Ovary (tissue), 9 donors: ENCODE results near the gene TMEM260. TPM values are rescaled to one million over a fixed set of nuclear protein-coding genes. Genes with fewer than 3 reads are reported as not detected.
"Not testable (repeated sequence)": the region's sequence is repeated elsewhere in the genome, so short reads cannot be mapped to it uniquely, and the experiment has no call there.

Experiments
- DNase-seq, 5 donors: peaks; one replicate each; pipeline ENCODE4 v3.0.0-alpha.2; 2019 to 2020
- H3K27ac ChIP-seq, 2 donors: fragments of 200-600 bp; one replicate each; pipeline versions ENCODE4 v1.5.1 to v1.8.0; 2019 to 2022
- H3K27me3 ChIP-seq: fragments of 200-600 bp; one replicate; pipeline ENCODE4 v1.8.0; 2022
- H3K36me3 ChIP-seq: fragments of 200-600 bp; sonication (generic); one replicate; pipeline ENCODE4 v1.5.1; 2019
- H3K4me1 ChIP-seq: one replicate; pipeline ENCODE4 v1.8.1; 2013; ENCODE audit warnings: mild to moderate bottlenecking, moderate library complexity; ENCODE audit not compliant: insufficient read depth
- H3K4me3 ChIP-seq: fragments of 200-600 bp; sonication (generic); one replicate; pipeline ENCODE4 v1.5.1; 2017
- H3K9me3 ChIP-seq, 2 donors: fragments of 200-600 bp in 1 of 2; sonication (generic) in 1 of 2; one replicate each; pipeline versions ENCODE4 v1.5.1 to v1.8.1; 2013 to 2019; ENCODE audit warnings: mild to moderate bottlenecking in 1 of 2, moderate library complexity in 1 of 2
- EP300 ChIP-seq: sonication (generic); formaldehyde crosslinking; IDR thresholded peaks from one replicate; pipeline ENCODE4 v1.6.1; 2017; ENCODE audit warnings: antibody characterized with exemption
- POLR2A ChIP-seq: fragments of 450-650 bp; IDR thresholded peaks from one replicate; pipeline ENCODE4 v1.6.1; 2017; ENCODE audit warnings: antibody characterized with exemption, mild to moderate bottlenecking, moderate library complexity
- WGBS, 3 donors: extraction: QIAGEN DNeasy Blood & Tissue Kit in 1 of 3; methylation state at CpG; one replicate each; pipeline versions ENCODE4 v1.1.5 to v1.1.7; 2013 to 2017; 5-methylcytosine and 5-hydroxymethylcytosine counted together
- intact Hi-C, 4 donors: fragments of 100-400 bp; cut with DNase I; formaldehyde crosslinking; loops; one replicate each; pipeline versions ENCODE4 v1.11.0 to v1.15.1; 2022 to 2023
- polyA plus RNA-seq, 2 donors: library from polyadenylated mRNA; stranded (reverse); fragments of 200-250 nt in 1 of 2; fragments of 350-450 nt in 1 of 2; fragmentation: Illumina TruSeq in 1 of 2; extraction: RNeasy Lipid Tissue Mini Kit (QIAGEN cat#74804) in 1 of 2; gene quantifications; one replicate each; pipeline ENCODE4 v1.2.3, GENCODE V29; 2013 to 2014
- total RNA-seq, 7 donors: library from RNA; depleted of rRNA in 2 of 7; stranded (reverse); fragments of >200 nt in 2 of 7; fragmentation: NEBNext Ultra II Directional in 3 of 7; extraction: Animal tissue kit (Norgen Biotek cat#: 25700) in 3 of 7; gene quantifications; one replicate each; pipeline versions ENCODE4 v1.1.0 to v1.2.4, GENCODE V29; 2016 to 2023
- TF ChIP-seq, protein P1 (sequence below), 3 donors: fragments of 450-650 bp in 2 of 3; fragments of 200-600 bp in 1 of 3; IDR thresholded peaks; one replicate each; pipeline versions ENCODE4 v1.5.1 to v1.8.0; 2016 to 2022; ENCODE audit warnings: antibody characterized with exemption in 3 of 3, mild to moderate bottlenecking in 1 of 3
- donor health status: DM: no; HTN: no; CAD: no; lungs with moderate emphysema.
- donor health status: DM: no; HTN: no; CAD: no.
- donor health status: Bipolar disorder and iron deficiency.
- donor health status: DM: yes; HTN: yes; CAD: no.
- donor health status: DM: no; HTN: no; CAD: no.
- donor health status: DM: yes; HTN: yes; CAD: no.

The TMEM260 gene
- total and polyA plus RNA-seq, 9 donors, result 12.8 to 28.1 (median 21.5) TPM

DNA sequence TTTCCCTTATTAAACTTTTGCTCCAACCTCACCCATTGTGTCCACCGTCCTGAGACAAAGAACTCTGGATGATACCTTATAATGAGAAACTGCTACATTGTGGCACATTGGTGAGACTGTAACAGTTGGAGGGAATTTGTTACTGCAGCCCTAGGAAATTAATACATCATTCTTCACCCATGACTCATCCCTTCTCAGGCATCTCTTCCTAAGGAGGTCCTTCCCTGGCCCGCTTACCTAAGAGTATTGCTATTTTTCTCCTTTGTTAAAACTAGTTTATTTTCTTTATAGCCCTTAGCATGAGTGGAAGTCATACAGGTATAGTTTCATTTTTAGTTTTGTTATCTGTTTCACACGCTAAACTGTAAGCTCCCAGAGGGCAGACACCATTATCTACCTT lies 87.1 kb downstream of the TMEM260 start:
- H3K27ac ChIP-seq, result no peak overlapping the region
- no peaks in the 10 kb centered on the region for H3K36me3 ChIP-seq
- DNase-seq, result no peak
- no peaks in the 10 kb centered on the region for H3K27me3 ChIP-seq
- TF ChIP-seq EP300, result no peak
- TF ChIP-seq POLR2A, result no peak
- TF ChIP-seq, protein P1, sequence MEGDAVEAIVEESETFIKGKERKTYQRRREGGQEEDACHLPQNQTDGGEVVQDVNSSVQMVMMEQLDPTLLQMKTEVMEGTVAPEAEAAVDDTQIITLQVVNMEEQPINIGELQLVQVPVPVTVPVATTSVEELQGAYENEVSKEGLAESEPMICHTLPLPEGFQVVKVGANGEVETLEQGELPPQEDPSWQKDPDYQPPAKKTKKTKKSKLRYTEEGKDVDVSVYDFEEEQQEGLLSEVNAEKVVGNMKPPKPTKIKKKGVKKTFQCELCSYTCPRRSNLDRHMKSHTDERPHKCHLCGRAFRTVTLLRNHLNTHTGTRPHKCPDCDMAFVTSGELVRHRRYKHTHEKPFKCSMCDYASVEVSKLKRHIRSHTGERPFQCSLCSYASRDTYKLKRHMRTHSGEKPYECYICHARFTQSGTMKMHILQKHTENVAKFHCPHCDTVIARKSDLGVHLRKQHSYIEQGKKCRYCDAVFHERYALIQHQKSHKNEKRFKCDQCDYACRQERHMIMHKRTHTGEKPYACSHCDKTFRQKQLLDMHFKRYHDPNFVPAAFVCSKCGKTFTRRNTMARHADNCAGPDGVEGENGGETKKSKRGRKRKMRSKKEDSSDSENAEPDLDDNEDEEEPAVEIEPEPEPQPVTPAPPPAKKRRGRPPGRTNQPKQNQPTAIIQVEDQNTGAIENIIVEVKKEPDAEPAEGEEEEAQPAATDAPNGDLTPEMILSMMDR (IDR thresholded peaks at IDR 0.05), result no peak
- H3K4me1 ChIP-seq, result no peaks in the 10 kb centered on the region
- H3K9me3 ChIP-seq, result no peaks in the 10 kb centered on the region
- H3K4me3 ChIP-seq, result no peak overlapping the region
- 72 to 80% (median 76%) methylated on average over 3 of the region's 3 CpGs for WGBS, 3 donors
- intact Hi-C loops, result no loop called here

DNA sequence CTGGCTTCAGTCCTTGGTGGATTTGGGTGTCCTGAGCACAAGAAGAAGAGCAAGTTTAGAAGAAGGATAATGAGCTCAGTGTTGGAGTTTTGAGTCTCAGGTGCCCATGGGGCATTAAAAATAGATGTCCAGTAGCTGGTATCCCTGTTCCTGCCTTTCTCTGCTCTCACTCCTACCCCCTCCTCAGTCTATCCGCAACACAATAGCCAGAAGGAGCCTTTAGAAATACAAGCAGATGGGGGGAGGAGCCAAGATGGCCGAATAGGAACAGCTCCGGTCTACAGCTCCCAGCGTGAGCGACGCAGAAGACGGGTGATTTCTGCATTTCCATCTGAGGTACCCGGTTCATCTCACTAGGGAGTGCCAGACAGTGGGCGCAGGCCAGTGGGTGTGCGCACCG lies 87.7 kb downstream of the TMEM260 start:
- H3K4me3 ChIP-seq, H3K27me3 ChIP-seq, H3K36me3 ChIP-seq, intact Hi-C loops, DNase-seq, H3K4me1 ChIP-seq, H3K9me3 ChIP-seq, H3K27ac ChIP-seq: not testable (repeated sequence)
- 83 to 86% (median 85%) methylated on average over 8 to 11 of the region's 11 CpGs for WGBS, 3 donors

DNA sequence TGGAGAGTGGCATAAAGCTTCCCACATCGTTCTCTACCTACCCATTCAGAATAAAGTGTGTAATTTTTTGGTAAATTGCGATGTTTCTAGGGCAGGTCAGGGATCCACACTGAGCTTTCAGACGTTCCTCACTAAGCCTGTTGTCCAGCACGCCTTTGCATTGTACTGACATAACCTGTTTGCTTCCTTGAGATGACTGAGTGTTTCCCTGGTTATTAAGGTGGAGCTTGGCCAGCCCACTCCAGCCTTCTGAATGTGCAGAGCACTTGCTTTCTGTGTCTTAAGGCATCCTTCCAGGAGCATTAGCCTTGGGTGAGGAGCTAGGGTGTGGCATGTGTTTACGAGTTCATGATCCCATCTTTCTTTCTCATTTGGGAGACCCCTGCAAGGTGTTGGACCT lies 96.4 kb downstream of the TMEM260 start:
- WGBS, 3 donors, result 67 to 71% (median 69%) methylated on average over 5 of the region's 5 CpGs
- H3K27me3 ChIP-seq, result no peaks in the 10 kb centered on the region
- DNase-seq, result no peak
- no peak for TF ChIP-seq EP300
- TF ChIP-seq, protein P1 (IDR thresholded peaks at IDR 0.05), result no peak
- no peak for TF ChIP-seq POLR2A
- no peak overlapping the region for H3K27ac ChIP-seq
- no peaks in the 10 kb centered on the region for H3K9me3 ChIP-seq
- H3K36me3 ChIP-seq, result no peaks in the 10 kb centered on the region
- no peak overlapping the region for H3K4me3 ChIP-seq
- no peaks in the 10 kb centered on the region for H3K4me1 ChIP-seq
- intact Hi-C loops, result no loop called here

DNA sequence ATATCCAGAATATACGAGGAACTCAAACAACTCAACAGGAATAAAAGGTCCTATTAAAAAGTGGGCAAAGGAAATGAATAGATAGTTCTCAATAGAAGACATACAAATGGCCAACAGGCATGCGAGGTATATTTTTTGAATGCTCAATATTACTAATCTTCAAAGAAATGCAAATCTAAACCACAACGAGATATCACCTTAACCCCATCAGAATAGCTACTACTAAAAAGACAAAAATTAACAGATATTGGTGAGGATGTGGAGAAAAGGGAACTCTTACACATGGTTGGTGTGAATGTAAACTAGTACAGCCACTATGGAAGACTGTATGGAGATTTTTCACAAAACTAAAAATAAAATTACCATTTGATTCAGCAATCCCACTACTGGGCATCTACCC lies 99.2 kb downstream of the TMEM260 start:
- Histone ChIP-seq H3K9me3 (no peaks in the 10 kb centered on the region), H3K4me1 (no peaks in the 10 kb centered on the region), H3K4me3 (no peak overlapping the region), H3K27me3 (no peaks in the 10 kb centered on the region), H3K36me3 (no peaks in the 10 kb centered on the region), H3K27ac (no peak overlapping the region)
- WGBS, 3 donors, result 77 to 88% (median 79%) methylated on average over 3 of the region's 3 CpGs
- no peak for DNase-seq
- intact Hi-C loops, result no loop called here
- TF ChIP-seq POLR2A (no peak), EP300 (no peak)
- TF ChIP-seq, protein P1 (IDR thresholded peaks at IDR 0.05), result no peak

DNA sequence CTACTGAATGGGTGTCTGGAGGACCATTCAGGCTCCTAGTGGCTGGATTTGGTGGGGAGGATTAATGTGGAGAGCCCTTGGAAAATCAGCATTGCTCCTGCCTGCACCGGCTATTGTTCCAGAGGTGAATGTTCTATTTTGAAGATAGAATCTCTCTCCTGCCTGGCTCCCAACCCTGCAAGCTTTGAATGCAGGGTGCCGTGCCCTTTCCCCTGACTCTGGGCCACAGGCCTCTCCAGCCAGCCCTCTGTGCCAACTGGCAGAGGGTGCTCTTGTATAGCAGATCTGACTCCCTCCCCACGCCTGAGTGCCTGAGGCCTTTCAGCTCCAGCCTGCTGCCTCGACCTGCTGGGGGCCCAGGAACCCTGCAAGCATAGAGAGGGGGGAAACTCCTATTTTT lies 106.8 kb downstream of the TMEM260 start:
- Histone ChIP-seq H3K9me3 (no peaks in the 10 kb centered on the region), H3K4me1 (no peaks in the 10 kb centered on the region), H3K27ac (no peak overlapping the region), H3K4me3 (no peak overlapping the region), H3K36me3 (no peaks in the 10 kb centered on the region), H3K27me3 (no peaks in the 10 kb centered on the region)
- WGBS, 3 donors, result 49 to 60% (median 53%) methylated on average over 4 of the region's 4 CpGs
- TF ChIP-seq POLR2A (no peak), EP300 (no peak)
- TF ChIP-seq, protein P1 (IDR thresholded peaks at IDR 0.05), result no peak
- peak in 1 of 5 donors; percentile 35 for DNase-seq
- intact Hi-C loops, result no loop called here
